Forelimb muscle (tissue), 1 donor: Measurements from ENCODE around the gene CRHR2. TPM values are rescaled to one million over a fixed set of nuclear protein-coding genes. Genes with fewer than 3 reads are reported as not detected.
"Not testable (repeated sequence)": the region's sequence is repeated elsewhere in the genome, so short reads cannot be mapped to it uniquely, and the experiment has no call there.

Experiments used
- DNase-seq: peaks from one replicate; pipeline ENCODE4 v3.0.0-alpha.2; 2013; ENCODE audit warnings: low read depth
- polyA plus RNA-seq: library from polyadenylated mRNA; unstranded; fragments of 120-200 nt; gene quantifications from one replicate; pipeline ENCODE4 v1.2.1, GENCODE V29; 2013; ENCODE audit not compliant: insufficient read length

Gene CRHR2
- polyA plus RNA-seq: 3.4 TPM

- no peak for DNase-seq
Observed at GRCh38 chr7:30682212-30683083, at the start of gene CRHR2. Gene CRHR2 (minus strand): TSS chr7:30682456. CDS start chr7:30682280, 176 bp downstream.

GRCh38 chr7:30731581-30731980, 49.3 kb upstream of the CRHR2 start:
- DNase-seq: no peak

GRCh38 chr7:30730996-30731395, 48.7 kb upstream of the CRHR2 start:
- DNase-seq: no peak

- no peak for DNase-seq
Observed at GRCh38 chr7:30730097-30730496, 47.8 kb upstream of the CRHR2 start.

- DNase-seq: no peak
Observed at GRCh38 chr7:30729642-30730041, 47.4 kb upstream of the CRHR2 start.

GRCh38 chr7:30728591-30729100, 46.4 kb upstream of the CRHR2 start:
- DNase-seq: no peak

- DNase-seq: no peak
Observed at GRCh38 chr7:30727061-30727945, 45.0 kb upstream of the CRHR2 start.

- no peak for DNase-seq
Observed at GRCh38 chr7:30726296-30727006, 44.2 kb upstream of the CRHR2 start.

- DNase-seq: no peak
Observed at GRCh38 chr7:30723776-30724175, 41.5 kb upstream of the CRHR2 start.

GRCh38 chr7:30722671-30723070, 40.4 kb upstream of the CRHR2 start:
- no peak for DNase-seq

- DNase-seq: no peak
Observed at GRCh38 chr7:30722187-30722586, 39.9 kb upstream of the CRHR2 start.

GRCh38 chr7:30721211-30721610, 39.0 kb upstream of the CRHR2 start:
- no peak for DNase-seq

GRCh38 chr7:30719434-30719833, 37.2 kb upstream of the CRHR2 start:
- not testable (repeated sequence) for DNase-seq

- no peak for DNase-seq
Observed at GRCh38 chr7:30717181-30717580, 34.9 kb upstream of the CRHR2 start.

- no peak for DNase-seq
Observed at GRCh38 chr7:30714129-30714528, 31.9 kb upstream of the CRHR2 start.

- DNase-seq: no peak
Observed at GRCh38 chr7:30713392-30713791, 31.1 kb upstream of the CRHR2 start.

GRCh38 chr7:30710669-30711068, 28.4 kb upstream of the CRHR2 start:
- no peak for DNase-seq

GRCh38 chr7:30709549-30709948, 27.3 kb upstream of the CRHR2 start:
- DNase-seq: no peak

- no peak for DNase-seq
Observed at GRCh38 chr7:30708983-30709382, 26.7 kb upstream of the CRHR2 start.

GRCh38 chr7:30708412-30708811, 26.2 kb upstream of the CRHR2 start:
- no peak for DNase-seq
